SJSA1 (cell line): Measurements from ENCODE around the gene NOXO1. TPM values are rescaled to one million over a fixed set of nuclear protein-coding genes. Genes with fewer than 3 reads are reported as not detected.
"Not testable (repeated sequence)": the region's sequence is repeated elsewhere in the genome, so short reads cannot be mapped to it uniquely, and the experiment has no call there.

Source experiments
- DNase-seq, 2 experiments: peaks; one replicate each; pipeline ENCODE4 v3.0.0-alpha.2; 2015 to 2020; ENCODE audit warnings: low spot score in 2 of 2, low read depth in 1 of 2
- H3K27ac ChIP-seq: fragments of 250-450 bp; sonication (Bioruptor Pico); 2 replicates; pipeline ENCODE4 v1.5.1; 2020; ENCODE audit warnings: mild to moderate bottlenecking, moderate library complexity
- H3K27me3 ChIP-seq: fragments of 250-450 bp; sonication (Bioruptor Pico); replicated peaks from 2 replicates; pipeline ENCODE4 v1.5.1; 2020; ENCODE audit warnings: mild to moderate bottlenecking, moderate library complexity
- H3K36me3 ChIP-seq: fragments of 250-450 bp; sonication (Bioruptor Pico); 2 replicates; pipeline ENCODE4 v1.5.1; 2020; ENCODE audit warnings: mild to moderate bottlenecking
- H3K4me1 ChIP-seq: fragments of 250-450 bp; sonication (Bioruptor Pico); replicated peaks from 2 replicates; pipeline ENCODE4 v1.6.1; 2021; ENCODE audit warnings: mild to moderate bottlenecking
- H3K4me3 ChIP-seq: fragments of 250-450 bp; sonication (Bioruptor Pico); 2 replicates; pipeline ENCODE4 v1.5.1; 2020; ENCODE audit warnings: mild to moderate bottlenecking
- H3K9me3 ChIP-seq: fragments of 250-450 bp; sonication (Bioruptor Pico); replicated peaks from 2 replicates; pipeline ENCODE4 v1.5.1; 2020; ENCODE audit warnings: mild to moderate bottlenecking
- total RNA-seq: library from RNA; depleted of rRNA; stranded (reverse); fragments of >200 nt; shearing (Covaris generic); gene quantifications from 2 replicates; pipeline ENCODE4 v1.2.3, GENCODE V29; 2014

The NOXO1 gene
- total RNA-seq, 1 experiment from 2014 or later, result 0.16 TPM

GRCh38 chr16:1946495-1947368 lies 34.5 kb downstream of the NOXO1 start:
- DNase-seq, result no peak
- no peak overlapping the region for H3K4me3 ChIP-seq
- no peaks in the 10 kb centered on the region for H3K36me3 ChIP-seq
- no peaks in the 10 kb centered on the region for H3K27me3 ChIP-seq
- no peaks in the 10 kb centered on the region for H3K9me3 ChIP-seq
- H3K4me1 ChIP-seq, result peaks cover 14% of the 10 kb centered on the region
- no peak overlapping the region for H3K27ac ChIP-seq

- Histone ChIP-seq H3K4me1 (peaks cover 14% of the 10 kb centered on the region), H3K9me3 (no peaks in the 10 kb centered on the region), H3K27ac (no peak overlapping the region), H3K36me3 (peaks cover under 1% of the 10 kb centered on the region; the same call in 1 of the 2 replicates), H3K4me3 (no peak overlapping the region), H3K27me3 (no peaks in the 10 kb centered on the region)
- no peak for DNase-seq
These were observed 35.5 kb downstream of the NOXO1 start for GRCh38 chr16:1945559-1946391.

DNA sequence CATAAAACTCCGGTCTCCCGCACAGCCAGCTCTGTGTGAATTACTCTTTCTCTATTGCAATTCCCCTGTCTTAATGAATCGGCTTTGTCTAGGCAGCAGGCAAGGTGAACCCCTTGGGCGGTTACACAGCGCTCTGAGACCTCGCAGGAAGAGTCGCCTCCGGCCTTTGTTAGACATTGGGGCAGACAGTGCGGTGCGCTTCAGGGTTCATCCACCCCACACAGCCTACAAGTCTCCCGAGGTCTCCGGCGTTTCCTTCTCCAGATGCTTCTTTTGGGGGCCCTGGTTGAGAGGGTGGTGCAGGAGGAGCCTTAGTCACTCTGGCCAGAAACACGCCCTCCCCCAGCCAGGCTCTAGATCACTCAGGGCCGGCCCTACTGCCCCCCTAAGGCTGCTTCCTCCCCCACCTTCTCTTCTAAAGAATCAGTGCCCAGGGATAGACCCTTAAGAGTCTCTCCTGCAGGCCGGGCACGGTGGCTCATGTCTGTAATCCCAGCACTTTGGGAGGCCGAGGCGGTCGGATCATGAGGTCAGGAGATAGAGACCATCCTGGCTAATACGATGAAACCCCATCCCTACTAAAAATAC lies 36.6 kb downstream of the NOXO1 start:
- Histone ChIP-seq H3K27me3 (no peaks in the 10 kb centered on the region), H3K4me1 (peaks cover 14% of the 10 kb centered on the region), H3K9me3 (no peaks in the 10 kb centered on the region), H3K36me3 (peaks cover 6% of the 10 kb centered on the region; the same call in 1 of the 2 replicates), H3K27ac (no peak overlapping the region), H3K4me3 (no peak overlapping the region)
- DNase-seq, result no peak

GRCh38 chr16:1942810-1943726 lies 38.2 kb downstream of the NOXO1 start, which contains the start of gene MSRB1:
Gene MSRB1, minus strand, starts transcription at chr16:1943199. Its CDS starts 43 bp downstream, at chr16:1943156.
- Histone ChIP-seq H3K36me3 (peaks cover 16% of the 10 kb centered on the region), H3K4me1 (peaks cover 14% of the 10 kb centered on the region), H3K4me3 (peak within 1 kb of the TSS; percentile 64), H3K27ac (no peak within 1 kb of the TSS), H3K27me3 (no peaks in the 10 kb centered on the region), H3K9me3 (no peaks in the 10 kb centered on the region)
- DNase-seq, result peak; percentile 95 to 100

- Histone ChIP-seq H3K9me3 (no peaks in the 10 kb centered on the region), H3K27me3 (no peaks in the 10 kb centered on the region), H3K27ac (no peak overlapping the region), H3K4me3 (peak overlapping the region; percentile 64), H3K36me3 (peaks cover 19% of the 10 kb centered on the region), H3K4me1 (peaks cover 14% of the 10 kb centered on the region)
- DNase-seq, result no peak
These were observed 39.0 kb downstream of the NOXO1 start for GRCh38 chr16:1942047-1942809.

GRCh38 chr16:1941162-1942046 lies 39.9 kb downstream of the NOXO1 start:
- H3K36me3 ChIP-seq, result peaks cover 19% of the 10 kb centered on the region
- H3K4me1 ChIP-seq, result peaks cover 14% of the 10 kb centered on the region
- H3K9me3 ChIP-seq, result no peaks in the 10 kb centered on the region
- no peak overlapping the region for H3K27ac ChIP-seq
- H3K27me3 ChIP-seq, result no peaks in the 10 kb centered on the region
- no peak for DNase-seq
- no peak overlapping the region for H3K4me3 ChIP-seq

DNA sequence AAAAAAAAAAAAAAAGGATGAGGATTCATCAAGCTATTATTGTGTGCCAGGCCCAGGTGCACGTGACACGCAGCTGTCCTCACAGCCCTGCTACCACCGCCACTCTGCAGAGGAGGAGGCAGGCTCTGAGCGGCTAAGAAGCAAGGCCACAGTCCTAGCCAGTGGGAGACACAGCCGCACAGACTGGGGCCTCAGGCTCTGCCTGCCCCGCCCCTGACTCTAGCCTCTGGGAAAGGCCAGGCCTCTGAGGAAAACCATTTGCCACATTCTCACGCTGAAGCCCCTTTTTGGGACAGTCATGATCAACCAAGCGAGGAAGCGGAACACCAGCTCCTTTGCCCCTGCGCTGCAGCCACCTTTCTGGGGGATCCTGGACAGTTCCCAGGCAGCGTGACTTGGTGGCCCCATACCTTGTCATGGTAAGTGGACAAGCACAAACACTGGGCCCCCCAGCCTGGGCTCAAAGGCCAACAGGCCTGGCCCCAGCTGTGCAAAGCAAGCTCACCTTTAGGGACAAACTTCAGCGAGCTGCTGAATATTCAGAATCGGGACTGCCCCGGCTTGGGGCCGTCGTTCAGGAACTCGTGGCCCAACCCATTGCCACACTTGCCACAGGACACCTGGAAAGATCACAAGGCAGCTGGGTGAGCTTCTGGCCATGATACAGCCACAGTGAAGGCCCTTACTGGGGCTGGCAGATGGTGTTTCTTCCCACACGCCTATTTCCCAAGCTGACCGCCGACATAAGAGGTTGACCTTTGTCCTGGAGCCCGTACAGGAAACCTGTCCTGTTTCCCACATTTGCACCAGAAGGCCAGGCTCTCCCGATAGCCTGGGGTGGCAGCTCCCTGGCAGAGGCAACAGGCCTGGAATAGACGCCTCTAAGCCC lies 40.8 kb downstream of the NOXO1 start:
- no peak overlapping the region for H3K27ac ChIP-seq

DNA sequence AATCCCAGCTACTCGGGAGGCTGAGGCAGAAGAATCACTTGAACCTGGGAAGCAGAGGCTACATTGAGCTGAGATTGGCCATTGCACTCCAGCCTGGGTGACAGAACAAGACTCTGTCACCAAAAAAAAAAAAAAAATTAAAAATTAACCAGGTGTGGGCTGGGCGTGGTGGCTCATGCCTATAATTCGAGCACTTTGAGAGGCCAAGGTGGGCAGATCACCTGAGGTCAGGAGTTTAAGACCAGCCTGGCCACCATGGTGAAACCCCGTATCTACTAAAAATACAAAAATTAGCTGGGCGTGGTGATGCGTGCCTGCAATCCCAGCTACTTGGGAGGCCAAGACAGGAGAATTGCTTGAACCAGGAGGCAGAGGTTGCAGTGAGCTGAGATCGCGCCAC lies 41.4 kb downstream of the NOXO1 start:
- not testable (repeated sequence) for H3K27ac ChIP-seq, DNase-seq, H3K9me3 ChIP-seq, H3K4me3 ChIP-seq, H3K27me3 ChIP-seq
- H3K4me1 ChIP-seq, result peaks cover 17% of the 10 kb centered on the region
- H3K36me3 ChIP-seq, result peaks cover 19% of the 10 kb centered on the region

More for the DNA sequence above, 40.8 kb downstream of the NOXO1 start:
- no peak for DNase-seq
- H3K4me1 ChIP-seq, result peaks cover 15% of the 10 kb centered on the region
- no peaks in the 10 kb centered on the region for H3K27me3 ChIP-seq
- no peak overlapping the region for H3K4me3 ChIP-seq
- no peaks in the 10 kb centered on the region for H3K9me3 ChIP-seq
- peaks cover 19% of the 10 kb centered on the region for H3K36me3 ChIP-seq

DNA sequence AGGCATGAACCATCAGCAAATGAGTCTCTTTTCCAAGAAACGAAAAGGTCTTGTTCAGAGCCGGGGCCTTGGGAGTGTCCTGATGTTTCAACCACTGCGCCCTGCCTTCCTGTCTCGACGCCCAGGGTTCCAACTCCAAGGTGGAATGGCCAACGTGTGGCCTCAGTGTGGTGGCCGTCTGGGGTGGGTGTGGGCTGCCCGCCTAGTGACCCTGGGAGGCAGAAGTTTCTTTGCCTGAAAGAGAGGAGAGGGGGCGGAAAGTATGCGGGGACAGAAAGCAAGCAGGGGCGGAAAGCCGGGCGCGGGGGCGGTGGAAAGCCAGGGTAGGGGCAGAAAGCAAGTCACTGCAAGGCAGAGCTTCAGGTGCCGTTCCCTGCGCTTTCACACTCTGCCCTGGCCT lies 42.4 kb downstream of the NOXO1 start:
- Histone ChIP-seq H3K9me3 (no peaks in the 10 kb centered on the region), H3K27me3 (no peaks in the 10 kb centered on the region), H3K36me3 (peaks cover 19% of the 10 kb centered on the region), H3K4me3 (no peak overlapping the region), H3K27ac (no peak overlapping the region), H3K4me1 (peaks cover 17% of the 10 kb centered on the region)
- no peak for DNase-seq

GRCh38 chr16:1938316-1938715 lies 43.0 kb downstream of the NOXO1 start:
- Histone ChIP-seq H3K4me1 (peaks cover 12% of the 10 kb centered on the region), H3K27ac (no peak overlapping the region), H3K4me3 (no peak overlapping the region), H3K27me3 (no peaks in the 10 kb centered on the region; the same call in 1 of the 2 replicates), H3K36me3 (peaks cover 19% of the 10 kb centered on the region), H3K9me3 (no peaks in the 10 kb centered on the region)
- DNase-seq, result no peak

GRCh38 chr16:1936945-1937479 lies 44.3 kb downstream of the NOXO1 start:
- no peaks in the 10 kb centered on the region for H3K9me3 ChIP-seq
- H3K36me3 ChIP-seq, result peaks cover 19% of the 10 kb centered on the region
- H3K27ac ChIP-seq, result no peak overlapping the region
- no peaks in the 10 kb centered on the region; the same call in 1 of the 2 replicates for H3K27me3 ChIP-seq
- no peak overlapping the region for H3K4me3 ChIP-seq
- DNase-seq, result no peak
- peaks cover 6% of the 10 kb centered on the region for H3K4me1 ChIP-seq
